Rectal smooth muscle tissue (tissue), 1 donor: ENCODE measurements around the gene LDB2.

ENCODE experiments used
- H3K27ac ChIP-seq: one replicate; pipeline ENCODE4 v1.7.0; 2013; ENCODE audit warnings: low read depth, low read length, inconsistent platforms
- H3K27me3 ChIP-seq: one replicate; pipeline ENCODE4 v1.7.0; 2013; ENCODE audit warnings: low read length; ENCODE audit not compliant: control insufficient read depth, insufficient read depth
- H3K36me3 ChIP-seq: one replicate; pipeline ENCODE4 v1.7.0; 2013; ENCODE audit warnings: low read length; ENCODE audit not compliant: control insufficient read depth, insufficient read depth
- H3K4me1 ChIP-seq: one replicate; pipeline ENCODE4 v1.7.0; 2013; ENCODE audit warnings: low read length; ENCODE audit not compliant: control insufficient read depth, insufficient read depth
- H3K4me3 ChIP-seq: one replicate; pipeline ENCODE4 v1.7.0; 2013; ENCODE audit warnings: low read length
- H3K9ac ChIP-seq: one replicate; pipeline ENCODE4 v1.7.0; 2013; ENCODE audit warnings: low read length

The LDB2 gene

DNA sequence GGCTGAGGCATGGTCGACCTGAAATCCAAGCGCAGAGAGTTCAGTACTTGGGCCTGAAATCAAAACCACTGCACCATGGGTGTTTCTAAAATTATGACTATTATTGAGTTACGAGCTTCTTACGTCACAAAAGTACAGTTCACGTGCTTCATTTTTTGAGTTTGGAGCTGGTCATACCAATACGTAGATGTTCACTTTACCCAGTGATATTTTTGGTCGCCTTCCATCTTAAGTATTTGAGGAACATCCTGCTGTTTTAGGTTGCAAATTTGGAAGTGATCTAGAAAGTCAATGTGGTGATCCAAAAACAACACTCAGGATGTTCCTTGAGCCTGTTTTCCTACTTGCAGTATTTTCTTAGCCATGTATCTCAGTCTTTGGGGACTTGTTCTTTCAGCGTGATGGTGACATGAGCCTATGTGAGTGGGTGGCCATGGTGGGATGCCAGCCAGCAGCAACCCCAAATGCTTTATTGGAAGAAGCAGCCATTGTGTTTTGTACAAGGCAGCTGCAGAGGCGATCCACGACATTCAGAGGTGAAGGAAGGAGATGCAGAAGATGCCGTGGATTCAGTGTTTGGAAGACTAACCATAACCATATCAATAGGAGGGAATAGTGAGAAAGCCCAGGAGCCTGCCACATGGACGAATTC lies 28.7 kb downstream of the LDB2 start:
- no peak overlapping the region for H3K9ac ChIP-seq
- no peak overlapping the region for H3K4me3 ChIP-seq
- no peak overlapping the region for H3K27ac ChIP-seq
- no peaks in the 10 kb centered on the region for H3K36me3 ChIP-seq
- H3K27me3 ChIP-seq = no peaks in the 10 kb centered on the region
- H3K4me1 ChIP-seq = no peaks in the 10 kb centered on the region

- no peak overlapping the region for H3K27ac ChIP-seq
- H3K36me3 ChIP-seq = no peaks in the 10 kb centered on the region
- H3K4me3 ChIP-seq = no peak overlapping the region
- no peaks in the 10 kb centered on the region for H3K4me1 ChIP-seq
- no peak overlapping the region for H3K9ac ChIP-seq
- H3K27me3 ChIP-seq = no peaks in the 10 kb centered on the region
These were observed 29.8 kb downstream of the LDB2 start for GRCh38 chr4:16868674-16869073.

DNA sequence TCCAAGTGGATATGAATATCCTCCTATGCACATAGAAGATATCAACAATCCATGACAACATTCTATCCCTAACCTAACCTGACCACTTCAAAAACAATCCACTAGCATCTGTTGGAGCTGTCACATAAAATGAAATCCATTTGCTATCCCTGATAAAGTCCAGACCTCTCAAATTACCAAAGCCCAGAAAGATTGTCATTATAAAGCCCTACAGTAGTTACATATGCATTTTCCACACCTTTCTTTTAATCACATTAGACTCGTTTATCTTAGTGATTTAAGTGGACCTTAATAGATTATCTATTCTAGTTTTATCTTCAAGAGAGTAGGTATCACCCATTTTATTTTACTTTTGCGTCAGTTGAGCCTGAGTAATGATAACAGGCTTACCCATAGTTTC lies 30.6 kb downstream of the LDB2 start:
- Histone ChIP-seq H3K9ac (no peak overlapping the region), H3K4me3 (no peak overlapping the region), H3K27ac (no peak overlapping the region), H3K27me3 (no peaks in the 10 kb centered on the region), H3K4me1 (no peaks in the 10 kb centered on the region), H3K36me3 (no peaks in the 10 kb centered on the region)

DNA sequence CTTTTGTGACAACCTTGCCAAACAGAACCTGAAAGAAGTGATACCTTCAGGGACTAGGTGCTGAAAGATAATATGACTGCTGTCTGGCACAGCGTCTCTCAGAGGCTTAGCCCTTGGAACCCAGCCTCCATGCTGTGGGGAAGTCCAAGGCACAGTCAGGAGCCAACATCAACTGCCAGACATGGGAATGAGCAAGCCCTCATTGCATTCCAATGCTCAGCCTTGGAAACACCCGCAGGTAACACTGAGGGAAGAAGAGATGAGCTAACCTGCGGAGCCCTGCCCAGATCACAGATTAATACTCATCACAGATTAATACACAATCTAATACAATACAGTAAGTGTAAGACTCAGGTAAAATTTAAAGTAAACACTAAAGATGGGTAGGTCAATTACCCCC lies 31.5 kb downstream of the LDB2 start:
- Histone ChIP-seq H3K27me3 (no peaks in the 10 kb centered on the region), H3K4me3 (no peak overlapping the region), H3K27ac (no peak overlapping the region), H3K36me3 (no peaks in the 10 kb centered on the region), H3K9ac (no peak overlapping the region), H3K4me1 (no peaks in the 10 kb centered on the region)

DNA sequence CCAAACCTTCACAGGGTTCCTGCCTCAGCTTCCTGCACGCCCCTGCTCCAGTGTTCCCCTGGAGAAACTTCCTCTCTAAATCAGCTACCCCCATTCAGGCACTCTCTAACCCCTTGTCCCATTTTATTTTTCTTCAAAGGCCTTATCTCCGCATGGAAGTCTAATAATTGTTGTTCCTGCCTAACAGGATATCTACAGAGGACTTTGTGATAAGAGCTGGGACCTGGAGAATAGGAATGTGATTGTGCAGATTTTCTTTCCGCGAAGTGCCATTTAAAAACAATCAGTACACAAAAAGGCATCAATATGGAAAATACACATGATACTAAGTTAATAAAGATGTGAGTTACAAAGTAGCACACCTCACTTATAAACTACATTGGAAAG lies 32.6 kb downstream of the LDB2 start:
- Histone ChIP-seq H3K27me3 (no peaks in the 10 kb centered on the region), H3K9ac (no peak overlapping the region), H3K36me3 (no peaks in the 10 kb centered on the region), H3K4me3 (no peak overlapping the region), H3K4me1 (no peaks in the 10 kb centered on the region), H3K27ac (no peak overlapping the region)

- Histone ChIP-seq H3K4me1 (no peaks in the 10 kb centered on the region), H3K27ac (no peak overlapping the region), H3K36me3 (no peaks in the 10 kb centered on the region), H3K4me3 (no peak overlapping the region), H3K9ac (no peak overlapping the region), H3K27me3 (no peaks in the 10 kb centered on the region)
These were observed 33.1 kb downstream of the LDB2 start for GRCh38 chr4:16865209-16865896.

DNA sequence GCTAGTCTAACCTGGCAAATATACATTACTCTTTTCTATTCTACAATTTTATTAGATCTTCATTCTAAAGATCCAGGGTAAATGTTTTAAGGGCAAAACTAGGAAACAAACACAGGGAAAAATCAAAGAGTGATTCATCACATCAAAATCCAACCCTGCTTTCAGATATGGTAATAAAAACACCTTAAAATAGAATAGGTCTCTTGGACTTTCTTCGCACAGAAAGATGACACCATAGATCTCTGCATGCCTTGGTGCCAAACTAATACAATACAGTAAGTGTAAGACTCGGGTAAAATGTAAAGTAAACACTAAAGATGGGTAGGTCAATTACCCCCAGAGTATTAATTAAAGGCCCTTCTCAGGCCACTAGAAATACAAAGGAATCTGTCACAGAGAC lies 34.2 kb downstream of the LDB2 start:
- H3K27ac ChIP-seq = no peak overlapping the region
- H3K4me1 ChIP-seq = no peaks in the 10 kb centered on the region
- no peak overlapping the region for H3K4me3 ChIP-seq
- H3K36me3 ChIP-seq = no peaks in the 10 kb centered on the region
- no peak overlapping the region for H3K9ac ChIP-seq
- no peaks in the 10 kb centered on the region for H3K27me3 ChIP-seq

GRCh38 chr4:16862697-16863096 lies 35.7 kb downstream of the LDB2 start:
- H3K4me3 ChIP-seq = no peak overlapping the region
- no peaks in the 10 kb centered on the region for H3K27me3 ChIP-seq
- H3K27ac ChIP-seq = no peak overlapping the region
- H3K36me3 ChIP-seq = no peaks in the 10 kb centered on the region
- no peak overlapping the region for H3K9ac ChIP-seq
- H3K4me1 ChIP-seq = no peaks in the 10 kb centered on the region

DNA sequence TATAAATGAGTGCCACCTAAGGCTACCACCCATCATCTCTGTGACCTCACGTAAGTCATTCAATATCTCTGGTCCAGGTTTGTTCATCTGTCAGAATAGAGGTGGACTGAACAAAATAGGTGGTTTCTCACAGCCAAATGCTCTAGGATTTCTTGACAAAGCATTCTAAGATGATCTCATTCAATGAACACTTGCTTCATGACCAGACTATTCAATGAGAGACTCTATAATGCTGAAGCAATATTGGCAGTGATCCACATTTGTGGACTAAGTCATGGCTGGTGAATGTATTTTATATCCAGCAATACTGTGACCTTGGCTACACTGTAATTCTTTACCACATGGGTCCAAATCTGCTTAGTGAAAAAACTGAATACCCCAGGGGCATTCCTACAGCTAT lies 37.9 kb downstream of the LDB2 start:
- no peaks in the 10 kb centered on the region for H3K4me1 ChIP-seq
- no peak overlapping the region for H3K27ac ChIP-seq
- no peaks in the 10 kb centered on the region for H3K27me3 ChIP-seq
- H3K36me3 ChIP-seq = no peaks in the 10 kb centered on the region
- no peak overlapping the region for H3K4me3 ChIP-seq
- H3K9ac ChIP-seq = no peak overlapping the region

DNA sequence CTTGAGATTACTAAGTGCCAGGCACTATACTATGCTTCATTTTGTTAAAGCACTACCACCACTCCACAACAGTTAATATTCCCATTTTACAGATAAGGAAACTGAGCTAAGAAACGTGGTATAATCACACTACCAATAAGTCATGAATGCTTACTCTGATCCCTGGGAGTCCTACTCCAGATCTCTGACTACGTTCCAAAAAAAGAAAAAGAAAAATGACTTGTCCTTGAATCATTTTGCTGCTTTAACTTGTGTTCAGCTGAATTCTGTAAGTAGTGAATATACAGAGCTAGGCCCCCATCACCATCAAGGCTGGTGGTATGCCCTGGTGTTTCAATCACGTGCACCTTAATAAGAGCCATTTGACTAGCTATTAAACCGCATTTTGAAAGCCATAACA lies 39.4 kb downstream of the LDB2 start:
- H3K36me3 ChIP-seq = no peaks in the 10 kb centered on the region
- H3K27ac ChIP-seq = no peak overlapping the region
- no peak overlapping the region for H3K4me3 ChIP-seq
- no peaks in the 10 kb centered on the region for H3K27me3 ChIP-seq
- H3K9ac ChIP-seq = no peak overlapping the region
- H3K4me1 ChIP-seq = no peaks in the 10 kb centered on the region

DNA sequence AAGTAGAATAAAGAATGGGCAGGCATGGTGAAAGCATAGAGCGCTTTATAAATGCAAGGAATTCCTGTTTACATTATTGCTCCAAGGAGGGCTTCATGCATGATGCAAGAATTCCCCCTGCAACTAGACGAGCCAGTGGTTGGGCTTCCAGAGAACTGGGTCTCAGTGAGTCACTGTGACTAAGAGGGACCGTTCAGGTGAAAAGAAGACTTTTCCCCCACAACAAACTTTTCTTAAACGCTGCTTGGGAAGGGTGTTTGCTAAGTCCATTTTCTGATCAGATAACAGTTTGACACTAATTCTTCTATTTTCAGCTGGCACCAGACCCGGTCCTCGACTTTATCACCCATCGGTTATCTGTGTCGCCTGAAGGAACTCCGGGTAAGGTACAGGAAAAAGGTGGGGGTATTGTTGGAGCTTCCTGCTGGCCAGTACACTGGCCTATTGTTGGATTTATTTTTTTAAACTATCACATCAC lies 40.1 kb downstream of the LDB2 start:
- H3K9ac ChIP-seq = no peak overlapping the region
- H3K36me3 ChIP-seq = no peaks in the 10 kb centered on the region
- no peak overlapping the region for H3K4me3 ChIP-seq
- no peak overlapping the region for H3K27ac ChIP-seq
- no peaks in the 10 kb centered on the region for H3K27me3 ChIP-seq
- H3K4me1 ChIP-seq = no peaks in the 10 kb centered on the region

DNA sequence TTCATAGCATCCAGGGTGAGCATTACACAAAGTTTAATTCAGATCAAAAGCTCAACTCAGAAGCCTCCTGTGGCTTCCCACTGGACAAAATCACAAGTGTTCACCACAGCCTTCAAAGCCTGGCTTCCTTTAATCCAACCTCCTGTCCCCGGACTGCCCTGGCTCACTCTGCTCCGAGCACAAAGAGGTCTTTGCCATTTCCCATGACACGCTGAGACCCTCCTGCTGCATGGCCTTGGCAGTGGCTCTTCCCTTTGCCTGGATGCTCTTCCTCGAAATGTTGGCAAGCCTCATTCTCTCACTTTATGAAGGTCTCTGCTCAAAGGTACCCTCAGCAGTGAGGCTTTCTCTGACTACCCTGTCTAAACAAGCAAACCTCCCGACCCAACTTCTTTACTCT lies 41.0 kb downstream of the LDB2 start:
- no peaks in the 10 kb centered on the region for H3K4me1 ChIP-seq
- H3K27ac ChIP-seq = no peak overlapping the region
- no peaks in the 10 kb centered on the region for H3K27me3 ChIP-seq
- no peak overlapping the region for H3K9ac ChIP-seq
- H3K36me3 ChIP-seq = no peaks in the 10 kb centered on the region
- H3K4me3 ChIP-seq = no peak overlapping the region

GRCh38 chr4:16853640-16854039 lies 44.8 kb downstream of the LDB2 start:
- Histone ChIP-seq H3K9ac (no peak overlapping the region), H3K4me3 (no peak overlapping the region), H3K4me1 (no peaks in the 10 kb centered on the region), H3K36me3 (no peaks in the 10 kb centered on the region), H3K27ac (no peak overlapping the region), H3K27me3 (no peaks in the 10 kb centered on the region)
